PC-9 (cell line): ENCODE results near the gene POMT2.

Experiments
- EZH2 ChIP-seq: fragments of 200-600 bp; sonication (generic); IDR thresholded peaks from 2 replicates; pipeline ENCODE4 v1.8.0; 2017; ENCODE audit warnings: antibody characterized with exemption, low read depth
- TF ChIP-seq, protein P1 (sequence below): fragments of 200-600 bp; sonication (generic); conservative IDR thresholded peaks from 2 replicates; pipeline ENCODE4 v1.6.1; 2017; ENCODE audit warnings: mixed run types, antibody characterized with exemption, mild to moderate bottlenecking, moderate library complexity

DNA sequence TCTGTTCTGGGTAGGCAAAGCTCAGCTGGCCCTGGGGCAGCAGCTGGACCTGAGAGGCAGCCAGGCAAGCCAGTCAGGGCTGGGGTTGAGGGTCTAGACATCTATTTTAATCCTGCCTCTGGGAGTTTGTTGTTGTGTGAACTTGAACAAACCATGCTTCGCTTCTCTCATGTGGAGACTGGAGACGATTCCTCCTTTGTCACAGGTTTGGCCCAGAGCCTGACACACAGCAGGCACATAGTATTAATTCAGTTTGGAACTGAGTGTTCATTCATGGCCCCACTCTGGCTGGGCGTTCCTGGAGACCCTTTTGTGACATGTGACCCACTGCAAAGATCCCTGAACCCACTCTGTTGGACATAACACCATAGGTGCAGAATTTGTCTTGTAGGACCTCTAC, 89.0 kb downstream of the POMT2 start:
- TF ChIP-seq, protein P1, sequence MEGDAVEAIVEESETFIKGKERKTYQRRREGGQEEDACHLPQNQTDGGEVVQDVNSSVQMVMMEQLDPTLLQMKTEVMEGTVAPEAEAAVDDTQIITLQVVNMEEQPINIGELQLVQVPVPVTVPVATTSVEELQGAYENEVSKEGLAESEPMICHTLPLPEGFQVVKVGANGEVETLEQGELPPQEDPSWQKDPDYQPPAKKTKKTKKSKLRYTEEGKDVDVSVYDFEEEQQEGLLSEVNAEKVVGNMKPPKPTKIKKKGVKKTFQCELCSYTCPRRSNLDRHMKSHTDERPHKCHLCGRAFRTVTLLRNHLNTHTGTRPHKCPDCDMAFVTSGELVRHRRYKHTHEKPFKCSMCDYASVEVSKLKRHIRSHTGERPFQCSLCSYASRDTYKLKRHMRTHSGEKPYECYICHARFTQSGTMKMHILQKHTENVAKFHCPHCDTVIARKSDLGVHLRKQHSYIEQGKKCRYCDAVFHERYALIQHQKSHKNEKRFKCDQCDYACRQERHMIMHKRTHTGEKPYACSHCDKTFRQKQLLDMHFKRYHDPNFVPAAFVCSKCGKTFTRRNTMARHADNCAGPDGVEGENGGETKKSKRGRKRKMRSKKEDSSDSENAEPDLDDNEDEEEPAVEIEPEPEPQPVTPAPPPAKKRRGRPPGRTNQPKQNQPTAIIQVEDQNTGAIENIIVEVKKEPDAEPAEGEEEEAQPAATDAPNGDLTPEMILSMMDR = no peak
- no peak for TF ChIP-seq EZH2
